KG1 (cell line): Measurements from ENCODE around the gene MEGF10.

Source experiments
- DNase-seq: peaks from one replicate; lab custom pipeline; 2025; lab: John Stamatoyannopoulos, UW

MEGF10 gene

DNA sequence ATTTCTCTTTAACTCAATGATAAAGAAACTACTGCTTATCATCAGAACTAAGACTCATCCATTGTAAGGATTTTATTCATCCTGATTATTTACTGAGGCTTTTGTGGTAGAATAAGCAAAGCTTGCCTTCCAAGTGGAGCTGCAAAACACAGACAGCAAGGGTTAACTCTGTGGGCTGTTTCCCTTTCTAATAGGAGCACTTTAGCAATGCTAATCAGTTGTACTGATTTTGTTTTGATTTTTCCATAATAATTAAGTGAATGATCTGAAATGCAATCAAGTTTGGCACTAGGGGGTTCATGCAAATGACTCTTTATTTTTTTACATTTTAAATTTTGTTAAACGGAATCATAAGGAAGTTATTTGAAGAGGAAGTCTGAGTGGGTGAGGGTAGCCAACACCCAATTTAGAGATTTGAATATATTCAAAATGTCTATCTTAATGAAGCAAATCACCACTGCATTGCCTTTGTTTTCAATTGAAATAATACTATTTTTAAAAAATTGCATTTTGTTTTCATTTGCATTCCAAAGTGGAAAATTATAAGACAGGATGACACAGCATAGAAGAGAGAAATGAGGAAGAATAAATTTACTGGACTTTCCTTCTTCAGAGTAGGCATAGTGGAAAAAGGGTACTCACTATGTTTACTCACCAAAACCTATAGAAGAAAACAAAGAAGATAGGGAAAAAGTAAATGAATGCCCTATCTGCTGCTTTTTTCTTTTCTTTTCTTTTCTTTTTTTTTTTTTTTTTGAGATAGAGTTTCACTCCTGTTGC lies 36.6 kb downstream of the MEGF10 start:
- no peak for DNase-seq

GRCh38 chr5:127330116-127330515 lies 39.5 kb downstream of the MEGF10 start:
- no peak for DNase-seq

GRCh38 chr5:127331890-127332649 lies 41.5 kb downstream of the MEGF10 start:
- no peak for DNase-seq

GRCh38 chr5:127333483-127333882 lies 42.9 kb downstream of the MEGF10 start:
- no peak for DNase-seq

- no peak for DNase-seq
These were observed 44.8 kb downstream of the MEGF10 start for GRCh38 chr5:127335381-127335780.

DNA sequence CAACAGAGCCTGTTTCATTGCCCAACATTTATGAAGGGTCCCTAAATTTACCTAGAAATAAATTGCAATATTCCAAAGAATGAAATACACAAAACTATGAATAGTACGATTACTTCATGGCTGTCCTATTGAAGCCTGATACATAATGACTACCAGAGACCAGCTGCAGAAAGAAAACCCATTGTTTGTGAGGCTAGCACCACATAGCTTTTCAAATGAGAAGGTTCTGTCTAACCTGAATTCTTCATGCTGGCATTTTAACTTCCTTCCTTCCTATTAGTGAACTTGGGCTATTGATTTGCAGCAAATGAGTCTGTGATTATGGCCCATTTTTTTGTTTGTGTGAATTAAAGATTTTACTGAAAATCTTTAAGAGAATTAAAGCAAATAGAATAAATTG lies 47.3 kb downstream of the MEGF10 start:
- no peak for DNase-seq

DNA sequence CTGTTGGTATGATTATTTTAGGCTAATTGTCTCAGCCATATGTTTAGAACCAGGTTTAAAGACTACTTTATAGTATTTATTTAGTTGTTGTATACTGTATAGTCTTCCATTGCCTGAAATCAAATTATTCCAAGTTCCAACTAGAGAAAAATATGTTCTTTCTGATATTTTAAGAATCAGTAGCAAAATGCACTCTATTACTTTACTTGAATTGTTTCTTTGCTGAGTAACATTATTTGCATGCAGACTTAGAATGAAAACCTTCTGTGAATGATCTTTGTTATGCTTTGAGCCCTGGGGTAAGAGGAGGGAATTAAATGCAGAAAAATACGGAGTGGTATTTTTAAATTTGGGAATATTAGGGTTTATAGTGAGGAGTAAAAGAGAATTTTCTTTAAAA lies 47.9 kb downstream of the MEGF10 start:
- DNase-seq: no peak

DNA sequence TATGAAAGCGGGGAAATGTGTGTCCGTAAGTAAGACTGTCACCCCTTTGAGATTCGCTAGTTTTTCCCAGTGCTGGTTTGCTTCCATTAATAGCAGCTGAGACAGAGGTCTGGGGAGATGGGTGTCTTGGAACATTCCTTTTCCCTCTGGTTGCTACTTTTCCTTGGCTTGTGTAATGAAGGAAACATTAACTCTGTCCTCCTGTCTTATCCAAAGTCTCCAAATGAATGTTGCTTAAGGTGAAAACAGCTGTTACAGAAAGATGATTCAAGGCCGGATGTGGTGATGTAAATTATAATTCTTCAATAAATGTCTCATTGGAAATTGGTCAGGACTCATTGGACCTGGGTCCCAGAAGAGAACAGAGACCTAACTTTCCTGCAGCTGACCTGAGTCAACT lies 50.0 kb downstream of the MEGF10 start:
- no peak for DNase-seq

GRCh38 chr5:127342364-127342763 lies 51.8 kb downstream of the MEGF10 start:
- DNase-seq: no peak

GRCh38 chr5:127343313-127343712 lies 52.7 kb downstream of the MEGF10 start:
- no peak for DNase-seq

- DNase-seq: no peak
These were observed 53.3 kb downstream of the MEGF10 start for GRCh38 chr5:127343866-127344265.

DNA sequence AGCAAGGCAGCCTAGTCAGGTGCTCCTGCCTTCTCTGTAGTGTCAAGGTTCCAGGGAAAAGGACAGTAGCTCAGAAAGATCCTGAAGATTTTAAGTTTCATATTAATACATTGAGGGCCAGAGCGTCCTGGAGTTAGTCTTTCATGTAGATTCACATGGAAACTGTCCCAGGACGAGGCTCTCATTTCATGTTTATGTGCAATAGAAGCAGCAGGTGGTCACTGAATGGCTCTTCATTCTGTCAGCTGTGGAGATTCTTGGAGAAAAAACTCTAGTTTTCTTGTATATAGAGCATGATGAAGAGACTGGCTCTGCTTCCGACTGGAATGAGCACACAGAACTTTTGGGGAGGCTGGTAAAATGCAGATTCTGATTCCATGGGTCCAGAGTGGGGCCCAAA lies 54.3 kb downstream of the MEGF10 start:
- DNase-seq: no peak

- DNase-seq: no peak
These were observed 60.8 kb downstream of the MEGF10 start for GRCh38 chr5:127351418-127351817.

GRCh38 chr5:127352068-127352467 lies 61.5 kb downstream of the MEGF10 start:
- DNase-seq: no peak

DNA sequence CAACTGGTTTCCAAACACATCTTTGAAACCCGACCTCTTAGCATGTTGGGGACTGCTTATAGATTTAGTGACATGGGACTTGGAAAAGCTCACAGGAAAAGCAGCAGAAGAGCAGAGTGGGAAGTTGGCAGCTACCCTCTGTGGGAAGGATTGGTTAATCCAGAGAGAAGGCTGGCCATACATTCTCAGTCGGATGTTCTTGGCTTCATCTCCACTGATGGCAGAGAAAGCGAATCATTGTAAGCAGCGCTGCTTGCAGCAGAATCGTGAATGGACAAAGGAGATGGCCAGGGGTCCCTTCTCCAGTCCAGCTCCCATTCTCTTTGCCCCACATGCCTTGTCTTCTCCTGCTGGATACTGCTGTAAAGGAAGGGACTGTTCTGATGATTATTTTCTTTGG lies 62.7 kb downstream of the MEGF10 start:
- DNase-seq: no peak

- DNase-seq: no peak
These were observed 63.2 kb downstream of the MEGF10 start for GRCh38 chr5:127353796-127354195.

DNA sequence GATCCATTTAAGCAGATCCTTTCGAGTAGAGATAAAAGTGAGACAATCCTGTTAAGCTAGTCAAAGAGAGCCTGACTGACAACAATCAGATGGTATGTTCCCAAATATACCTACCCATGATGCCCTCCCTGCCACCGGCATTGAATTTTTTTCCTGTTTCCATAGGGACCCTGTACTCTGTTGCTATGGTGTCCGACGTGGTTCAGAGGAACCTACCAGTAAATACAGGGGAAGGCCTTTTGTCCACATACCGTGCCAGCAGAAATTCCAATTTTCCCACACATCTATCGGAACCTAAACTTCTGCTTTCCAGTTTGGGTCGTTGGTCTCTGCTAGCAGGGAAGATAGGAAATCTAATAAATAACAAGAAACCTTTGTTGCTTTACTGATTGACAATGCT lies 64.7 kb downstream of the MEGF10 start:
- no peak for DNase-seq

DNA sequence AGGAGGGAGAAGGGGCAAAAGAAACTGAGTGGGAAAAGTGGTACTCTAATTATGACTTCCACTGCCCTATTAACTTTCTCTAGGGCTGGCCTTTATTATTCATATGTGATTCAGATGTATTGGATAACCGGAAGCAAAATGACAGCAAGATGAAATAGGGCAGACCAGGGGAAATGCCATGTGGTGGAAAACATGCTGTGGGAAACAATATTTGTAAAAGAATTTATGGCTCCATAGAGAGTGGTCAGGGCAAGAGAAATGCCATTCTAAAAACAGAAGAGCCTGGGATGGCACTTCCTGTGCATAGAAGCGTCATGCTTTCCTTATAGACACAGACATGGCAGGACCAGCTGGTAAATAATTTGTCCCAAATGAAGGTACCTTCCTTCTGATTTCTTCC lies 67.7 kb downstream of the MEGF10 start:
- no peak for DNase-seq

GRCh38 chr5:127358740-127359139 lies 68.1 kb downstream of the MEGF10 start:
- DNase-seq: no peak

DNA sequence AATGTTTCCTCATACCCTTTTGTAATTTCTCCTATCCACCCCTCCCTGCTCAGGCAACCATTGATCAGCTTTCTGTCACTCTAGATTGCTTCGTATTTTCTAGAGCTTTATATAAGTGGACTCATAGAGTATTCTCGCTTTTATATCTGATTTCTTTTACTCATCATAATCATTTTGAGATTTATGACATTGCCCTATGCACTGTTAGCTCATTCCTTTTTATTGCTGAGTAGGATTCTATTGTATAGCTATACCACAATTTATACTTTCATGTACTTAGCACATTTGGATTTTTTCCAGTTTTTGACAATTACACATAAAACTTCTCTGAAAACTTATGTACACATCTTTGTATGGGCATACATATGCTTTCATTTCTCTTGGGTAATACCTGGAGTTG lies 68.9 kb downstream of the MEGF10 start:
- no peak for DNase-seq

DNA sequence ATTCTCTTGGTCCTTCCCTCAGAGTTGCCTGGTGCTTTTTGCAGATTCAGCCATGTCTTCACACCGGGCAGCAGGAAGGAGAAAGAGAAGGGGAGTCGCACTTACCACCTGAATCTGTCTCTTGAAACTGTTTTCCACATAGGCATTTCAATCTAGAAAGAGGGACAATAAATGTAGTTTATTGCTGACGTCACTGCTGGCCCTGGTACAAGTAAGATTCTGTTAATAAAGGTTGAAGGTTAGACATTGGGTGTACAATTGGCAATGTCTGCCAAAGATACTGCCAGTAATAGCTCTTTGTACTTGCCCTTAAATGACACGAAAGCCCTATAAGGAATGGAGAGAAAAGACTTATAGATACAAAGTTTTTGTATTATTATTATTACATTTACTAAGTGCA lies 72.8 kb downstream of the MEGF10 start:
- no peak for DNase-seq

DNA sequence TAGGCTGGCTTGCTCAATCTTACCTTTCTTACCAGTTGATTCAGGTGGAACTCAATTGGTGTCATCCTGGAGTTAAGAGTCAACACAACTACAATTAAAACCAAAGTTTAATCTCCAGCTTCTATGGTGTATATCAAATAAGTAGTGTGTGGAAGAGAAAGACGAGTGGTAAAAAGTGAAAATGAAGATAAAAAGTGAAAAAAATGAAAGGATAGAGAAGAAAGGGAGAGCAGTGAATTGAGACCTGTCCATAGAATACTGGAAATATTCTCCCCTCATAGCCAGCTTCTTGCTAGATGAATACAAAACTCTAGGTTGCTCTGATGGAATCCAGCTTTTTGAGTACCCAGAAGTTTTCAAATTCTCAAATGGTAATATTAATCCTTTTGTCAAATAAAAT lies 76.4 kb downstream of the MEGF10 start:
- DNase-seq: no peak

- DNase-seq: no peak
These were observed 77.4 kb downstream of the MEGF10 start for GRCh38 chr5:127367946-127368465.
